ENCODE measurements around the gene NCK1.

- no peak for TF ChIP-seq NFE2L2 (conservative IDR thresholded peaks at IDR 0.05; ENCODE audit: low read length)
- TF ChIP-seq CTCF (IDR thresholded peaks at IDR 0.05) = no peak
- TF ChIP-seq EP300 (IDR thresholded peaks at IDR 0.05) = no peak
- TF ChIP-seq POLR2AphosphoS2 (conservative IDR thresholded peaks at IDR 0.05; ENCODE audit: low read length) = no peak
- TF ChIP-seq MAX (IDR thresholded peaks at IDR 0.05) = no peak
- TF ChIP-seq JUNB (IDR thresholded peaks at IDR 0.05) = no peak
- TF ChIP-seq RFX5 (IDR thresholded peaks at IDR 0.05) = no peak
- TF ChIP-seq NPAS2 (CRISPR knock-in tag; IDR thresholded peaks at IDR 0.05; ENCODE audit: borderline replicate concordance) = no peak
Observed at GRCh38 chr3:136982033-136982432, 120.0 kb downstream of the NCK1 start.

Measured in A549 (cell line).